HEK293T (cell line): ENCODE results near the gene PPM1J.
A peak's percentile ranks its signal among the peaks of the same experiment; 100 is the strongest.

Experiments used
- CTCF ChIA-PET: fragments of 350-600 bp; formaldehyde crosslinking; extraction: SDS; loops from one replicate; lab custom pipeline; 2021; ENCODE audit warnings: antibody characterized with exemption, inconsistent platforms; lab: Yijun Ruan, JAX
- POLR2A ChIA-PET: fragments of 350-600 bp; formaldehyde crosslinking; extraction: SDS; loops from one replicate; lab custom pipeline; 2020; ENCODE audit warnings: antibody characterized with exemption, inconsistent platforms; lab: Yijun Ruan, JAX
- DNase-seq: peaks from one replicate; pipeline ENCODE4 v3.0.0; 2012; ENCODE audit warnings: mixed read lengths; ENCODE audit errors: extremely low spot score
- ARNT ChIP-seq: fragments of 450-650 bp; IDR thresholded peaks from 2 replicates; pipeline ENCODE4 v1.6.1; 2017; ENCODE audit warnings: mild to moderate bottlenecking
- BHLHE40 ChIP-seq: fragments of 450-650 bp; IDR thresholded peaks from 2 replicates; pipeline ENCODE4 v1.6.1; 2016; ENCODE audit warnings: mild to moderate bottlenecking, moderate library complexity, borderline replicate concordance
- CTBP1 ChIP-seq: fragments of 450-650 bp; IDR thresholded peaks from 2 replicates; pipeline ENCODE4 v1.6.1; 2016; ENCODE audit warnings: borderline replicate concordance
- ELF4 ChIP-seq: fragments of 450-650 bp; IDR thresholded peaks from 2 replicates; pipeline ENCODE4 v1.6.1; 2017; ENCODE audit warnings: antibody characterized with exemption
- FOXA1 ChIP-seq: fragments of 450-650 bp; IDR thresholded peaks from 2 replicates; pipeline ENCODE4 v1.6.1; 2016; ENCODE audit warnings: mild to moderate bottlenecking
- FOXK2 ChIP-seq: fragments of 450-650 bp; IDR thresholded peaks from 2 replicates; pipeline ENCODE4 v1.6.1; 2016; ENCODE audit warnings: mild to moderate bottlenecking
- FOXM1 ChIP-seq: fragments of 450-650 bp; IDR thresholded peaks from 2 replicates; pipeline ENCODE4 v1.6.1; 2017; ENCODE audit warnings: mild to moderate bottlenecking, borderline replicate concordance
- HDGF ChIP-seq: fragments of 450-650 bp; IDR thresholded peaks from 2 replicates; pipeline ENCODE4 v1.6.1; 2017; ENCODE audit warnings: antibody characterized with exemption, borderline replicate concordance
- L3MBTL2 ChIP-seq: fragments of 450-650 bp; conservative IDR thresholded peaks from 2 replicates; pipeline ENCODE4 v1.6.1; 2016; ENCODE audit warnings: mild to moderate bottlenecking
- LEF1 ChIP-seq: fragments of 450-650 bp; IDR thresholded peaks from 2 replicates; pipeline ENCODE4 v1.6.1; 2017; ENCODE audit warnings: mild to moderate bottlenecking, borderline replicate concordance
- NFRKB ChIP-seq: fragments of 450-650 bp; IDR thresholded peaks from 2 replicates; pipeline ENCODE4 v1.6.1; 2016; ENCODE audit warnings: mild to moderate bottlenecking, moderate library complexity
- SP1 ChIP-seq: fragments of 450-650 bp; IDR thresholded peaks from 2 replicates; pipeline ENCODE4 v1.6.1; 2017
- SUZ12 ChIP-seq: fragments of 450-650 bp; IDR thresholded peaks from 2 replicates; pipeline ENCODE4 v1.6.1; 2016; ENCODE audit warnings: mild to moderate bottlenecking
- TARDBP ChIP-seq: fragments of 450-650 bp; IDR thresholded peaks from 2 replicates; pipeline ENCODE4 v1.6.1; 2016
- ZNF384 ChIP-seq: fragments of 450-650 bp; IDR thresholded peaks from 2 replicates; pipeline ENCODE4 v1.6.1; 2016
- TF ChIP-seq, protein P1 (sequence below): fragments of 450-650 bp; IDR thresholded peaks from 2 replicates; pipeline ENCODE4 v1.6.1; 2016

Gene PPM1J

GRCh38 chr1:112676543-112676942 lies 38.6 kb downstream of the PPM1J start:
- ChIA-PET POLR2A (interaction anchor here (1.1 to 4.5 kb wide), 4 partner anchors 13 to 280 kb away, joined by 3 to 67 read pairs (median 14); partner anchors contain the start of gene CTTNBP2NL), CTCF (no interaction called here)
- no peak for TF ChIP-seq BHLHE40
- TF ChIP-seq HDGF, result no peak
- TF ChIP-seq FOXA1, result no peak
- no peak for TF ChIP-seq CTBP1
- no peak for TF ChIP-seq NFRKB
- TF ChIP-seq, protein P1, sequence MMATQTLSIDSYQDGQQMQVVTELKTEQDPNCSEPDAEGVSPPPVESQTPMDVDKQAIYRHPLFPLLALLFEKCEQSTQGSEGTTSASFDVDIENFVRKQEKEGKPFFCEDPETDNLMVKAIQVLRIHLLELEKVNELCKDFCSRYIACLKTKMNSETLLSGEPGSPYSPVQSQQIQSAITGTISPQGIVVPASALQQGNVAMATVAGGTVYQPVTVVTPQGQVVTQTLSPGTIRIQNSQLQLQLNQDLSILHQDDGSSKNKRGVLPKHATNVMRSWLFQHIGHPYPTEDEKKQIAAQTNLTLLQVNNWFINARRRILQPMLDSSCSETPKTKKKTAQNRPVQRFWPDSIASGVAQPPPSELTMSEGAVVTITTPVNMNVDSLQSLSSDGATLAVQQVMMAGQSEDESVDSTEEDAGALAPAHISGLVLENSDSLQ, result no peak
- TF ChIP-seq FOXM1, result no peak
- no peak for TF ChIP-seq ZNF384
- no peak for TF ChIP-seq SUZ12
- TF ChIP-seq LEF1, result no peak
- no peak for DNase-seq

GRCh38 chr1:112675728-112676381 lies 39.3 kb downstream of the PPM1J start:
- no peak for DNase-seq
- CTCF ChIA-PET, result interaction anchor here (1.7 kb wide), 1 partner anchor 32 kb away, joined by 9 read pairs; the partner anchor contains the start of gene RHOC
- TF ChIP-seq ZNF384 (no peak), L3MBTL2 (0 out of 2 replicates have a peak, but pooled peaks have one; percentile 19)
- POLR2A ChIA-PET, result interaction anchor here (1.0 to 4.5 kb wide), 11 partner anchors 12 to 280 kb away, joined by 3 to 67 read pairs (median 7); partner anchors contain the start of genes CTTNBP2NL, PPM1J, RHOC and ST7L

GRCh38 chr1:112674986-112675727 lies 40.0 kb downstream of the PPM1J start:
- POLR2A ChIA-PET, result interaction anchor here (0.6 to 4.5 kb wide), 21 partner anchors 9 to 1896 kb away, joined by 3 to 67 read pairs (median 4); partner anchors contain the start of genes CAPZA1, PPM1J, RHOC and ST7L

DNA sequence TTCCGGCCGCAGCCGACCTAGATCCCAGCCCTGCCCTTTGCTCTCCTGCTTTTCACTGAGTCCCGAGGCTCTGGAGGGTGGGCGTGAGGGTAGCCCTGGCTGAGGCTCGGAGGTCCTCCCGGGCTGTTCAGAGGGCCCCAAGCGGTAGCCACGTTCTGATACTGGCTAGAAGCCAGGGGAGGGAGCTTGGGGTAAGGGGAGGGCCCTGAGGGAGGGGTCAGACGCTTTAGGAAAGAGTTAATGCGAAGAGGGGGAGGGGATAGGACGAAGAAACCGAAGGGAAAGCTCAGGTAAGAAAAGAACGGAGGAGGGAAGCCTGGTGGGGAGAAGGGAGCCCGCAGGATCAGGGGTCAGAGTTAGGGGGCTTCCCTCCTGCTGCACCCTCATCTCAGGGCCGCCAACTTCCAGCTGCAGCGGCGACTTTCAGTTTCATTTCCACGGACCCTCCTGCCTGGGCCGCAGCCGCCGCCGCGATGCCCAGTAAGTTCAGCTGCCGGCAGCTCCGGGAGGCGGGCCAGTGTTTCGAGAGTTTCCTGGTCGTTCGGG lies 40.6 kb downstream of the PPM1J start, which contains the start of gene MOV10:
Gene MOV10 (plus strand): TSS at position 220 of the 546 bp plus-strand sequence. CDS start 254 bp downstream, at position 474.
- POLR2A ChIA-PET, result interaction anchor here (0.6 to 4.5 kb wide), 20 partner anchors 9 to 1896 kb away, joined by 3 to 67 read pairs (median 4); partner anchors contain the start of genes CAPZA1, PPM1J, RHOC and ST7L
- TF ChIP-seq NFRKB, result no peak
- peak; percentile 57; the same call in 1 of the 2 replicates for TF ChIP-seq FOXM1
- TF ChIP-seq FOXA1, result no peak
- TF ChIP-seq ARNT, result no peak
- TF ChIP-seq FOXK2, result no peak
- TF ChIP-seq L3MBTL2, result peak; percentile 53
- TF ChIP-seq CTBP1, result no peak
- no peak for TF ChIP-seq SP1
- TF ChIP-seq, protein P1, result no peak
- CTCF ChIA-PET, result interaction anchor here (0.5 to 2.9 kb wide), 10 partner anchors 9 to 173 kb away, joined by 3 to 9 read pairs (median 4); partner anchors contain the start of genes PPM1J and RHOC
- peak; percentile 74 for DNase-seq

More at GRCh38 chr1:112674986-112675727, 40.0 kb downstream of the PPM1J start:
- TF ChIP-seq ARNT, result 0 out of 2 replicates have a peak, but pooled peaks have one; percentile 4
- no peak for TF ChIP-seq TARDBP
- no peak for TF ChIP-seq ELF4
- no peak for TF ChIP-seq SP1
- TF ChIP-seq FOXM1, result peak; percentile 50; the same call in 1 of the 2 replicates
- TF ChIP-seq, protein P1, result no peak
- TF ChIP-seq CTBP1, result no peak
- TF ChIP-seq FOXK2, result no peak
- no peak for TF ChIP-seq HDGF
- no peak for TF ChIP-seq L3MBTL2
- TF ChIP-seq NFRKB, result no peak
- 0 out of 2 replicates have a peak, but pooled peaks have one; percentile 52 for TF ChIP-seq LEF1
- no peak for TF ChIP-seq SUZ12
- TF ChIP-seq FOXA1, result no peak
- DNase-seq, result peak; percentile 65
- CTCF ChIA-PET, result interaction anchor here (0.8 to 2.9 kb wide), 8 partner anchors 14 to 173 kb away, joined by 3 to 9 read pairs (median 4); partner anchors contain the start of genes PPM1J and RHOC

GRCh38 chr1:112673592-112674439 lies 41.3 kb downstream of the PPM1J start:
- peak; percentile 34 for DNase-seq
- TF ChIP-seq, protein P1, result peak; percentile 82
- no peak for TF ChIP-seq L3MBTL2
- POLR2A ChIA-PET, result interaction anchor here (0.9 to 4.5 kb wide), 16 partner anchors 10 to 172 kb away, joined by 3 to 67 read pairs (median 6); partner anchors contain the start of genes CAPZA1, RHOC and ST7L
- CTCF ChIA-PET, result interaction anchor here (0.5 to 2.9 kb wide), 12 partner anchors 10 to 172 kb away, joined by 3 to 9 read pairs (median 4); partner anchors contain the start of genes PPM1J and RHOC
